HepG2 (cell line): ENCODE results near the gene PSKH1. TPM values are rescaled to one million over a fixed set of nuclear protein-coding genes. Genes with fewer than 3 reads are reported as not detected.

Experiments
- AFF4 ChIP-seq: sonication (generic); formaldehyde crosslinking; IDR thresholded peaks from 2 replicates; pipeline ENCODE4 v1.4.0; 2020; ENCODE audit warnings: missing genetic modification reagents
- ASH2L ChIP-seq: fragments of 300-600, 200-600 bp; sonication (generic); IDR thresholded peaks from 2 replicates; pipeline ENCODE4 v1.7.0; 2017; ENCODE audit warnings: low read depth, mild to moderate bottlenecking, moderate library complexity, mixed read lengths, low read length; ENCODE audit not compliant: insufficient read length
- GPBP1L1 ChIP-seq: sonication (generic); formaldehyde crosslinking; IDR thresholded peaks from 2 replicates; pipeline ENCODE4 v1.5.0; 2020; ENCODE audit warnings: mild to moderate bottlenecking, missing genetic modification reagents
- KMT2B ChIP-seq: IDR thresholded peaks from 2 replicates; pipeline ENCODE4 v1.6.1; 2016; ENCODE audit warnings: missing genetic modification reagents, missing compliant biosample characterization
- SP1 ChIP-seq, 2 experiments: fragments of 450-650 bp in 1 of 2; sonication (generic) in 1 of 2; formaldehyde crosslinking in 1 of 2; IDR thresholded peaks; 2 replicates each; pipeline versions ENCODE4 v1.4.0 to v1.6.1; 2016 to 2020; ENCODE audit warnings: missing genetic modification reagents in 1 of 2
- SSRP1 ChIP-seq: IDR thresholded peaks from 2 replicates; pipeline ENCODE4 v1.6.1; 2016; ENCODE audit warnings: control low read depth
- TFDP1 ChIP-seq: IDR thresholded peaks from 2 replicates; pipeline ENCODE4 v1.6.1; 2016; ENCODE audit warnings: missing compliant biosample characterization, missing genetic modification reagents, borderline replicate concordance
- TGIF2 ChIP-seq: IDR thresholded peaks from 2 replicates; pipeline ENCODE4 v1.6.1; 2016; ENCODE audit warnings: control low read depth, missing compliant biosample characterization
- ZBTB46 ChIP-seq: sonication (generic); formaldehyde crosslinking; IDR thresholded peaks from 2 replicates; pipeline ENCODE4 v1.4.0; 2020; ENCODE audit warnings: mild to moderate bottlenecking, missing genetic modification reagents, borderline replicate concordance
- ZNF17 ChIP-seq: sonication (generic); formaldehyde crosslinking; IDR thresholded peaks from 2 replicates; pipeline ENCODE4 v1.5.0; 2020; ENCODE audit warnings: mild to moderate bottlenecking, missing genetic modification reagents
- ZNF577 ChIP-seq: sonication (generic); formaldehyde crosslinking; IDR thresholded peaks from 2 replicates; pipeline ENCODE4 v1.4.0; 2020; ENCODE audit warnings: mild to moderate bottlenecking, low read depth, missing genetic modification reagents, borderline replicate concordance
- ZUFSP ChIP-seq: sonication (generic); formaldehyde crosslinking; IDR thresholded peaks from 2 replicates; pipeline ENCODE4 v1.9.0; 2021; ENCODE audit warnings: missing genetic modification reagents, mild to moderate bottlenecking, borderline replicate concordance
- polyA plus RNA-seq, 8 experiments: library from polyadenylated mRNA; depleted of rRNA in 3 of 8; stranded (reverse) in 7 of 8; unstranded in 1 of 8; fragments of >200 nt; fragmentation: Illumina TruSeq in 4 of 8; extraction: Trizol in 4 of 8; gene quantifications; 2 replicates each; pipeline versions ENCODE4 v1.2.1 to v1.2.3, GENCODE V29; 2011 to 2016; ENCODE audit warnings: low read depth in 4 of 8, missing spikeins in 1 of 8, mixed read lengths in 1 of 8; ENCODE audit not compliant: insufficient read depth in 1 of 8
- total RNA-seq, 5 experiments: library from RNA; depleted of rRNA; stranded (reverse); fragments of >200 nt; fragmentation: Illumina TruSeq; extraction: Trizol; gene quantifications; 2 replicates each; pipeline ENCODE4 v1.2.3, GENCODE V29; 2016; ENCODE audit warnings: low read depth in 1 of 5

The PSKH1 gene
- total and polyA plus RNA-seq, 2 of the 13 experiments (the other 11 are each of a cell fraction or from before 2014, with no cell fraction given) = 8.4 to 19.1 TPM

- TF ChIP-seq AFF4 (no peak), TFDP1 (CRISPR knock-in tag) (no peak), GPBP1L1 (CRISPR knock-in tag) (no peak), ZNF577 (CRISPR knock-in tag) (no peak), ZBTB46 (CRISPR knock-in tag) (no peak), TGIF2 (CRISPR knock-in tag) (no peak; the same call in 1 of the 2 replicates), ASH2L (no peak), SSRP1 (peak; percentile 15; the same call in 1 of the 2 replicates), KMT2B (CRISPR knock-in tag) (no peak), ZUFSP (CRISPR knock-in tag) (no peak), SP1 (IDR thresholded peaks at IDR 0.05) (no peak), SP1 (CRISPR knock-in tag; IDR thresholded peaks at IDR 0.05) (no peak), ZNF17 (CRISPR knock-in tag) (no peak)
Measured at GRCh38 chr16:67941469-67942199, 48.6 kb downstream of the PSKH1 start (continued).
